ENCODE data around the gene SIMC1. TPM values are rescaled to one million over a fixed set of nuclear protein-coding genes. Genes with fewer than 3 reads are reported as not detected.

The SIMC1 gene
- total RNA-seq, 2 experiments from 2014 or later, result 24.0 to 27.6 TPM

GRCh38 chr5:176384991-176385390 is 146.8 kb downstream of the SIMC1 start:
- intact Hi-C loops (cut with DNase I, micrococcal nuclease), result no loop called here
- DNase-seq (no peak), ATAC-seq (no peak)
- Mint-ChIP-seq H3K4me1 (peaks cover 31% of the 10 kb centered on the region), H3K4me3 (no peak overlapping the region), H3K27me3 (no peaks in the 10 kb centered on the region), H3K9me3 (ENCODE audit: low read depth) (no peaks in the 10 kb centered on the region), H3K27ac (no peak overlapping the region), H3K36me3 (ENCODE audit: low read depth) (peaks cover 74% of the 10 kb centered on the region)
- ChIA-PET CTCF (interaction anchor here (0.6 kb wide), 1 partner anchor 909 kb away, joined by 5 read pairs; no protein-coding TSS in a partner anchor), POLR2A (no interaction called here)

GRCh38 chr5:176386491-176386890 is 148.3 kb downstream of the SIMC1 start:
- no peak for DNase-seq
- intact Hi-C loops (cut with DNase I, micrococcal nuclease), result no loop called here
- Mint-ChIP-seq H3K4me1 (peaks cover 31% of the 10 kb centered on the region), H3K9me3 (ENCODE audit: low read depth) (no peaks in the 10 kb centered on the region), H3K36me3 (ENCODE audit: low read depth) (peaks cover 71% of the 10 kb centered on the region), H3K4me3 (peak overlapping the region; percentile 95), H3K27me3 (no peaks in the 10 kb centered on the region), H3K27ac (peak overlapping the region; percentile 100)
- POLR2A ChIA-PET, result interaction anchor here (1.0 to 1.1 kb wide), 2 partner anchors 27 to 150 kb away, joined by 3 to 4 read pairs; partner anchors contain the start of gene RNF44
- no peak for ATAC-seq
- CTCF ChIA-PET, result interaction anchor here (0.7 kb wide), 1 partner anchor 14 kb away, joined by 3 read pairs; no protein-coding TSS in a partner anchor

GRCh38 chr5:176387384-176387925 is 149.2 kb downstream of the SIMC1 start:
- ATAC-seq, result no peak
- Mint-ChIP-seq H3K4me1 (peaks cover 31% of the 10 kb centered on the region), H3K4me3 (peak overlapping the region; percentile 95), H3K36me3 (ENCODE audit: low read depth) (peaks cover 63% of the 10 kb centered on the region), H3K27me3 (no peaks in the 10 kb centered on the region), H3K9me3 (ENCODE audit: low read depth) (no peaks in the 10 kb centered on the region), H3K27ac (peak overlapping the region; percentile 100)
- ChIA-PET CTCF (interaction anchor here (0.6 to 1.6 kb wide), 2 partner anchors 8 to 28 kb away, joined by 3 read pairs; no protein-coding TSS in a partner anchor), POLR2A (no interaction called here)
- DNase-seq, result no peak
- intact Hi-C loops (cut with DNase I, micrococcal nuclease), result no loop called here

- ATAC-seq (no peak), DNase-seq (peak; percentile 24)
- intact Hi-C loops (cut with DNase I, micrococcal nuclease), result loop anchor here (1.0 to 2.0 kb wide), 6 partner anchors 23 to 1039 kb away; partner anchors contain the start of genes ARL10 (in 2 of the 2), GRK6 (in 1 of the 2), RNF44 (in 1 of the 2) and UIMC1 (in 1 of the 2)
- H3K4me3 Mint-ChIP-seq, result peak overlapping the region; percentile 95
- H3K27ac Mint-ChIP-seq, result peak overlapping the region; percentile 100
- H3K9me3 Mint-ChIP-seq (ENCODE audit: low read depth), result no peaks in the 10 kb centered on the region
- ChIA-PET POLR2A (interaction anchor here (0.5 to 0.7 kb wide), 2 partner anchors 11 to 149 kb away, joined by 3 to 4 read pairs; partner anchors contain the start of gene RNF44), CTCF (interaction anchor here (0.6 to 1.6 kb wide), 4 partner anchors 8 to 44 kb away, joined by 3 to 4 read pairs (median 3); no protein-coding TSS in a partner anchor)
- peaks cover 31% of the 10 kb centered on the region for H3K4me1 Mint-ChIP-seq
- H3K36me3 Mint-ChIP-seq (ENCODE audit: low read depth), result peaks cover 60% of the 10 kb centered on the region
- H3K27me3 Mint-ChIP-seq, result no peaks in the 10 kb centered on the region
Observed at GRCh38 chr5:176388003-176388443, 149.8 kb downstream of the SIMC1 start.

GRCh38 chr5:176388444-176389134 is 150.4 kb downstream of the SIMC1 start, which contains the start of the genes HIGD2A and NOP16:
Gene HIGD2A, plus strand, starts transcription at chr5:176388751. Its CDS starts 69 bp downstream, at chr5:176388820.
Gene NOP16, minus strand, starts transcription at chr5:176388598. Its CDS starts 59 bp downstream, at chr5:176388539.
- Mint-ChIP-seq H3K4me1 (peaks cover 31% of the 10 kb centered on the region), H3K27ac (peak within 1 kb of the TSS; percentile 100), H3K4me3 (peak within 1 kb of the TSS; percentile 95), H3K9me3 (ENCODE audit: low read depth) (no peaks in the 10 kb centered on the region), H3K27me3 (no peaks in the 10 kb centered on the region), H3K36me3 (ENCODE audit: low read depth) (peaks cover 57% of the 10 kb centered on the region)
- POLR2A ChIA-PET, result interaction anchor here (0.5 to 1.7 kb wide), 6 partner anchors 11 to 149 kb away, joined by 3 to 5 read pairs (median 4); partner anchors contain the start of genes KIAA1191 and RNF44
- CTCF ChIA-PET, result interaction anchor here (0.6 to 1.6 kb wide), 3 partner anchors 9 to 45 kb away, joined by 3 to 4 read pairs (median 3); no protein-coding TSS in a partner anchor
- ATAC-seq (peak; percentile 93), DNase-seq (peak; percentile 100)
- intact Hi-C loops (cut with DNase I, micrococcal nuclease), result loop anchor here (1.0 to 2.0 kb wide), 11 partner anchors 23 to 1038 kb away; partner anchors contain the start of genes ARL10 (in 2 of the 2), FAF2 (in 2 of the 2), KIAA1191 (in 2 of the 2) and RNF44 (in 2 of the 2)

GRCh38 chr5:176389135-176390123 is 151.2 kb downstream of the SIMC1 start:
- peaks cover 31% of the 10 kb centered on the region for H3K4me1 Mint-ChIP-seq
- DNase-seq (no peak), ATAC-seq (peak; percentile 43)
- POLR2A ChIA-PET, result interaction anchor here (0.7 to 1.7 kb wide), 4 partner anchors 25 to 148 kb away, joined by 3 to 5 read pairs (median 4); partner anchors contain the start of genes KIAA1191 and RNF44
- H3K36me3 Mint-ChIP-seq (ENCODE audit: low read depth), result peaks cover 50% of the 10 kb centered on the region
- intact Hi-C loops (cut with DNase I, micrococcal nuclease), result loop anchor here (1.0 to 2.0 kb wide), 10 partner anchors 27 to 1037 kb away; partner anchors contain the start of genes FAF2 (in 2 of the 2), KIAA1191 (in 2 of the 2), CLTB (in 1 of the 2) and GRK6 (in 1 of the 2)
- peak overlapping the region; percentile 100 for H3K27ac Mint-ChIP-seq
- CTCF ChIA-PET, result interaction anchor here (0.7 kb wide), 1 partner anchor 29 kb away, joined by 4 read pairs; no protein-coding TSS in a partner anchor
- H3K27me3 Mint-ChIP-seq, result no peaks in the 10 kb centered on the region
- peak overlapping the region; percentile 95 for H3K4me3 Mint-ChIP-seq
- no peaks in the 10 kb centered on the region for H3K9me3 Mint-ChIP-seq (ENCODE audit: low read depth)

GRCh38 chr5:176391479-176391878 is 153.3 kb downstream of the SIMC1 start:
- ChIA-PET CTCF (interaction anchor here (0.6 kb wide), 1 partner anchor 227 kb away, joined by 3 read pairs; no protein-coding TSS in a partner anchor), POLR2A (no interaction called here)
- Mint-ChIP-seq H3K4me1 (peaks cover 13% of the 10 kb centered on the region), H3K36me3 (ENCODE audit: low read depth) (peaks cover 33% of the 10 kb centered on the region), H3K4me3 (no peak overlapping the region), H3K27me3 (no peaks in the 10 kb centered on the region), H3K27ac (no peak overlapping the region), H3K9me3 (ENCODE audit: low read depth) (no peaks in the 10 kb centered on the region)
- ATAC-seq, result no peak
- intact Hi-C loops (cut with DNase I, micrococcal nuclease), result no loop called here
- DNase-seq, result no peak

GRCh38 chr5:176391999-176392398 is 153.8 kb downstream of the SIMC1 start:
- no peak for ATAC-seq
- H3K4me3 Mint-ChIP-seq, result no peak overlapping the region
- intact Hi-C loops (cut with DNase I, micrococcal nuclease), result no loop called here
- H3K9me3 Mint-ChIP-seq (ENCODE audit: low read depth), result no peaks in the 10 kb centered on the region
- CTCF ChIA-PET, result no interaction called here
- H3K36me3 Mint-ChIP-seq (ENCODE audit: low read depth), result peaks cover 28% of the 10 kb centered on the region
- H3K4me1 Mint-ChIP-seq, result peaks cover 7% of the 10 kb centered on the region
- POLR2A ChIA-PET, result no interaction called here
- no peak overlapping the region for H3K27ac Mint-ChIP-seq
- DNase-seq, result no peak
- H3K27me3 Mint-ChIP-seq, result no peaks in the 10 kb centered on the region

- peaks cover 4% of the 10 kb centered on the region for H3K4me1 Mint-ChIP-seq
- no peak overlapping the region for H3K27ac Mint-ChIP-seq
- H3K9me3 Mint-ChIP-seq (ENCODE audit: low read depth), result no peaks in the 10 kb centered on the region
- CTCF ChIA-PET, result no interaction called here
- intact Hi-C loops (cut with DNase I, micrococcal nuclease), result no loop called here
- ATAC-seq (no peak), DNase-seq (no peak)
- peaks cover 23% of the 10 kb centered on the region for H3K36me3 Mint-ChIP-seq (ENCODE audit: low read depth)
- POLR2A ChIA-PET, result interaction anchor here (0.6 kb wide), 1 partner anchor 741 kb away, joined by 3 read pairs; the partner anchor contains the start of gene NSD1
- H3K4me3 Mint-ChIP-seq, result no peak overlapping the region
- H3K27me3 Mint-ChIP-seq, result no peaks in the 10 kb centered on the region
Observed at GRCh38 chr5:176392526-176392925, 154.3 kb downstream of the SIMC1 start.

- no peak overlapping the region for H3K4me3 Mint-ChIP-seq
- H3K4me1 Mint-ChIP-seq, result peaks cover 4% of the 10 kb centered on the region
- intact Hi-C loops (cut with DNase I, micrococcal nuclease), result no loop called here
- CTCF ChIA-PET, result interaction anchor here (0.6 to 1.2 kb wide), 4 partner anchors 15 to 660 kb away, joined by 3 read pairs; partner anchors contain the start of gene FAF2
- ATAC-seq (no peak), DNase-seq (no peak)
- no peak overlapping the region for H3K27ac Mint-ChIP-seq
- H3K9me3 Mint-ChIP-seq (ENCODE audit: low read depth), result no peaks in the 10 kb centered on the region
- POLR2A ChIA-PET, result no interaction called here
- H3K36me3 Mint-ChIP-seq (ENCODE audit: low read depth), result peaks cover 18% of the 10 kb centered on the region
- H3K27me3 Mint-ChIP-seq, result no peaks in the 10 kb centered on the region
Observed at GRCh38 chr5:176394096-176394495, 155.9 kb downstream of the SIMC1 start.
